A549 (cell line): Measurements from ENCODE around the gene ADAMTS4.

ENCODE experiments used
- FOSL2 ChIP-seq, 2 experiments: fragments of 450-650 bp in 1 of 2; fragments of >200 bp in 1 of 2; sonication (Bioruptor Twin) in 1 of 2; formaldehyde crosslinking; IDR thresholded peaks; 2 replicates each; pipeline versions ENCODE4 v1.5.0 to v1.6.1; 2016 to 2020; ENCODE audit warnings: mild to moderate bottlenecking in 1 of 2, moderate library complexity in 1 of 2
- TF ChIP-seq, protein P1 (sequence below): fragments of >200 bp; sonication (Bioruptor Twin); formaldehyde crosslinking; IDR thresholded peaks from 3 replicates; pipeline ENCODE4 v1.5.1; 2016
- TF ChIP-seq, protein P2 (sequence below): IDR thresholded peaks from 2 replicates; pipeline ENCODE4 v1.6.1; 2012

DNA sequence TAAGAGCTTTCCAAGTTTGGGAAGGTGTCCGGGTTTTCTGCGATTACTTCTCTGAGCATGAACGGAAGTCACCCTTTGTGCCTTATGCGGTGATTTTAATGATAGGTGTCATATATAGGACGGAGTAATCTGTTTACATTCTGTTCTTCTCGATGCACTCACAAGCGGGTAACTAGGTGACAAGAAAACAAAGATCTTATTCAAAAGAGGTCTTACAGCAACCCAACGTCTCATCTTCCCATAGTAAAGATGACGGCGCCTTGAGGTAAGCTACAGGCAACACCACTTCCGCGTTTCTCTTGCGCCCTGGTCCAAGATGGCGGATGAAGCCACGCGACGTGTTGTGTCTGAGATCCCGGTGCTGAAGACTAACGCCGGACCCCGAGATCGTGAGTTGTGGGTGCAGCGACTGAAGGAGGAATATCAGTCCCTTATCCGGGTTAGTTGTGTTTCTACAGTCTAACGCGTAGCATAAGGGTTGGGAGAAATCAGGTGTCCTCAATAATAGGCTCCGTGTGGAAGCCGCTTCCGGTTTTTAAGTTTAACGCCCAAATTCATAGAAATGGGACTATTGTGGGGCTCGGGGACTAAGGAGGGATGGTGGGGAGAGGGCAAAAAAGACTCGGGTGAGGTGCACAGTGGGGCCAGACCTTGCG is 45.0 kb downstream of the ADAMTS4 start, which contains the start of gene UFC1:
- TF ChIP-seq, protein P1, sequence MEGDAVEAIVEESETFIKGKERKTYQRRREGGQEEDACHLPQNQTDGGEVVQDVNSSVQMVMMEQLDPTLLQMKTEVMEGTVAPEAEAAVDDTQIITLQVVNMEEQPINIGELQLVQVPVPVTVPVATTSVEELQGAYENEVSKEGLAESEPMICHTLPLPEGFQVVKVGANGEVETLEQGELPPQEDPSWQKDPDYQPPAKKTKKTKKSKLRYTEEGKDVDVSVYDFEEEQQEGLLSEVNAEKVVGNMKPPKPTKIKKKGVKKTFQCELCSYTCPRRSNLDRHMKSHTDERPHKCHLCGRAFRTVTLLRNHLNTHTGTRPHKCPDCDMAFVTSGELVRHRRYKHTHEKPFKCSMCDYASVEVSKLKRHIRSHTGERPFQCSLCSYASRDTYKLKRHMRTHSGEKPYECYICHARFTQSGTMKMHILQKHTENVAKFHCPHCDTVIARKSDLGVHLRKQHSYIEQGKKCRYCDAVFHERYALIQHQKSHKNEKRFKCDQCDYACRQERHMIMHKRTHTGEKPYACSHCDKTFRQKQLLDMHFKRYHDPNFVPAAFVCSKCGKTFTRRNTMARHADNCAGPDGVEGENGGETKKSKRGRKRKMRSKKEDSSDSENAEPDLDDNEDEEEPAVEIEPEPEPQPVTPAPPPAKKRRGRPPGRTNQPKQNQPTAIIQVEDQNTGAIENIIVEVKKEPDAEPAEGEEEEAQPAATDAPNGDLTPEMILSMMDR, result no peak
- no peak for TF ChIP-seq FOSL2 (IDR thresholded peaks at IDR 0.05)
- TF ChIP-seq FOSL2 (CRISPR knock-in tag; IDR thresholded peaks at IDR 0.05), result no peak
- TF ChIP-seq, protein P2, sequence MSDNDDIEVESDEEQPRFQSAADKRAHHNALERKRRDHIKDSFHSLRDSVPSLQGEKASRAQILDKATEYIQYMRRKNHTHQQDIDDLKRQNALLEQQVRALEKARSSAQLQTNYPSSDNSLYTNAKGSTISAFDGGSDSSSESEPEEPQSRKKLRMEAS, result peak; percentile 92
